Right hindlimb (tissue), 1 donor: ENCODE data around the gene AP3M1.

Experiments
- DNase-seq: peaks from one replicate; pipeline ENCODE4 v3.0.0-alpha.2; 2018

AP3M1 gene

GRCh38 chr10:74110120-74110519, 40.5 kb downstream of the AP3M1 start:
- no peak for DNase-seq

DNA sequence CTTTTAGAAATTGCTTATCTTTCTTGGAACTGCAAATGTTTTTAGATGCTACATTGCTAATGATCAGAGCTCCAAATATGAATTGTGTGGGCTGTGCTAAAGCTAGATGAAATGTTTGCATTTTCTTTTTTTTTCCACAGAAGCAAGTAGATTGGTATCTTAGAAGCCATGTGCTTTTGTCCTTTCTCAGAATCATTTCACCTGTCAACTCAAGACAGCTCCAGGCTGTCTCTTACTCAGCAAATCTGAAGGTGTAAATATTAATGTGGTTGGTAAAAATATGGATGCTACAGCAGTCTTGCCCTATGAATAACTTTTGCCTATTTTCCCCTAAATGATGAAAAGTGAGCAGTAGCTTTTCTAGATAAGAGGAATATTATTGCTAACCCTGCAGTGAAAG, 41.2 kb downstream of the AP3M1 start:
- no peak for DNase-seq

DNA sequence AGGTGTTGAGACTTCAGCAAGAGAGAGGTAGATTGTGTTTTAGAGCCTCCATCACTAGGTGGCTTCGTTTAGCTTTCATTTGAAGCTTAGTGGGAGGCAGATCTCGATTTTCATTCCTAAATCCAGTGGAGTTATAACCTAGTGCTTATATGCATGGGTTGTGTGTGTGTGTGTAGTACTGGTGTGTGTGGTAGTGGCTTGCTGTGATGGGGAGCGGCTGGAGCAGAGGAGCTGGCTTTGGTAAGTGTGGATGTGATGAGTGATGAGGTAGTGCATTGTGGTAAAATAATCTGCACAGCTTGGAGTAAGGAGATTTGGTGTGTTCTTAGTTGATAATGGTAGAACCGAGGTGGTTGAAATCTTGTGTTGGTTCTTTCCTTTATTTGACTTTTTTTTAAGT, 43.2 kb downstream of the AP3M1 start:
- no peak for DNase-seq

GRCh38 chr10:74104996-74105395, 45.6 kb downstream of the AP3M1 start:
- no peak for DNase-seq

DNA sequence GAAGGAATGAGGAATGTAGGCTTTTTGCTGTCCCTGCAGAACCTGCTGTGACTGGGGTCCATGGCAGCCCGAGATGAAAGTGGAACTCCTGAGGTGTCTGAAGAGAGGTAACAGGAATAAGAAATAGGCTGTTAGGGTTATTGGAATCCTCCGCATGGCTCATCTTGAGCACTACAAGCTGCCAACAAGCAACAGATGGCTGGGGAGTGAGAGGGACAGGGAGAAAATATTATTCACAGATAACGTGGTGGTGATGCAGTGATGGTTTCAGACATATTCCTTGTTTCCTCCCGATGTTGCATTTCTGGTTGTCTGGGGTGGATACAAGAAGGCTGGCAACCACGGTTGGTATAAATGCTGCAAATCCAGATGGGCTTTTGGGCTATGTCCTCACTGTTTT, 46.1 kb downstream of the AP3M1 start:
- DNase-seq: no peak

DNA sequence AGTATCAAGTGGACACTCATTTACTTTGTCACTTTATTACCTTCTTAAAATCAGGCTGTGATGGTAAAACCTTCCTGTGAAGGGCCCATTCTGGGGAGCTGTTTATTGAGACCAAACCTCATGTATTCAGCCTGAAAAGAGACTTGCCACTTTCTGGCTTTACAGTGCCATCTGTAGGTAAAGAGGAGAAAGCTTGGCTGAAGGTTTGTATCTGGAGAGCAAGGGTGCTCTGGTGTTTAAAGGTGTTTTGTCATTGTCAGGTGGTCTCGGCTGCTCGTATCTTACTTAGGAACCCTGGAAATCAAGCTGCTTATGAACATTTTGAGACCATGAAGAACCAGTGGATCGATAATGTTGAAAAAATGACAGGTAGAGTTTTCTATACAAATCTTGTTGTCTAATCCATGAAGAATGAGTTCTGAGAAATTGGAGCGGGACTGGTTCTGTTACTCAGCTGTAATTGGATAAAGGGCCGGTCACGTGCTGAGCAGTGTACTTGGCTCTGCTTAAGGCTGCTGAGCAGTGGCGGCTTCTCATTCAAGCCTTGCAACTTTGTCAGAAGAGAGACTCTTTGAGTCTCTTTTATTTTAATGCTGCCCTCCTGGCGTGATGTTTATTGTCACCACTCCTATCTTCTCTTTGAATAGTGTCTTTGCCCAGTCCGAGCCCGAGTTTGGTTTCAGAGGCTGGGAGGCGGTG, 46.9 kb downstream of the AP3M1 start:
- no peak for DNase-seq

GRCh38 chr10:74099836-74100235, 50.8 kb downstream of the AP3M1 start:
- DNase-seq: no peak

GRCh38 chr10:74099420-74099819, 51.2 kb downstream of the AP3M1 start:
- DNase-seq: no peak

DNA sequence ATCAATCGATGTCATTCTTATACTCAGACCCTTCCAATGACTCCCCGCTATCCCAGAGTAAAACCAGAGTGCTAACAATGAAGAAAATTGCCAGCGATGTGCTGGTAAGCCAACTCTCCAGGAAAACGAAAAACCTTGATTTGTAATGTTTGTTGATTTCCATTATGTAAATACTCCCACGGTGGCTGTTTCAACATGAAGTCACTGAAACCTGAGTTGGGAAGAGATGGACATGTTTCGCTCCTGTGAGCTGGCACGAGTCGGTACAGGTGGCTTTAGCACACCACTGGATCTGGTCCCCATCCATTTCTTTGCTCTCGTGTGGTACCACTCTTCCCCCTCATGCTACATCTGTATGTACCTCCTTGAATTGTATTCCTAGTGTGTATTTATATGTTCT, 52.9 kb downstream of the AP3M1 start:
- DNase-seq: no peak

DNA sequence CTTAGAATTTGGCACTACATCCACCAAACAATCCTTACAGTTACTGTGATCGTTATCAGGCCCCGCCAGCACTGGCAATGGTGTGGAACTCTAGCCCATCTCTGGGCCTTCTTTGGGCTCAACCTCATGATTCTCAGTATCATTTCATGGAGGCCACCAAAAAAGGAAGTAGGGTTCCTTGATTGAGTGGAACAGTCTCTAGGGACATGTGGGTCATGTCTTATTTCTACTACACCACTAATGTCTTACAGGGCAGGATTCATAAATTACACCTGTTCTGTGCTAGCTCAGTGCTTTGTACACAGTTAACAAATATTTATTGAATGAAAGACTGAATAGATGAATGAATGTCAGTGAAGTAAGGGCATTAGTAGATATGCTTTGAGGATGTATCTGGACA, 53.9 kb downstream of the AP3M1 start:
- DNase-seq: no peak

- no peak for DNase-seq
Observed at GRCh38 chr10:74094231-74094630, 56.4 kb downstream of the AP3M1 start.

DNA sequence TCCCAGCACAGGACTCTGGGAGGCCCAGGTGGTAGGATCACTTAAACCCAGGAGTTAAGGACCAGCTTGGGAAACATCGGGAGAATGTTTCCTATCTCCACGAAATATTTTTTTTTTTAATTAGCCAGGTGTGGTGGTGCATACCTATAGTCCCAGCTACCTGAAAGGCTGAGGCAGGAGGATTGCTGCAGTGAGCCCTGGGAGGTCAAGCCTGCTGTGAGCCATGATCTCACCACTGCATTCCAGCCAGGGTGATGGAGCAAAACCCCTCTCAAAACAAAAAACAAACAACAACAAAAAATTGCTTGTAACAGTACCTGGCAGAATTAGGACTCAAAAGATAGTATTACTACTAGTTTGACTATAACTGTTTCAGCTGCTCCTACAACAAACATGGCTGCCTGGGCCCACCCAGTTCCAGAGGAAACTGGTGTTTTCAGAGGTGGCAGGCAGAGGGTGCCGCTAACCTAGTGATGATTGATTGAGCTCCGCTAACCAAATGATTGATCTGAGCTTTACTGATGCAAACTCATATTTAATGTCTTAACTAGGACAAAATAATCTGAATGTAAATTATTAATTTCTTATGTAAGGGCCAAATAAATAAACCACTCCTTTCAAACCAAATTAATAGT, 57.0 kb downstream of the AP3M1 start:
- no peak for DNase-seq

- no peak for DNase-seq
Observed at GRCh38 chr10:74092372-74092771, 58.3 kb downstream of the AP3M1 start.

DNA sequence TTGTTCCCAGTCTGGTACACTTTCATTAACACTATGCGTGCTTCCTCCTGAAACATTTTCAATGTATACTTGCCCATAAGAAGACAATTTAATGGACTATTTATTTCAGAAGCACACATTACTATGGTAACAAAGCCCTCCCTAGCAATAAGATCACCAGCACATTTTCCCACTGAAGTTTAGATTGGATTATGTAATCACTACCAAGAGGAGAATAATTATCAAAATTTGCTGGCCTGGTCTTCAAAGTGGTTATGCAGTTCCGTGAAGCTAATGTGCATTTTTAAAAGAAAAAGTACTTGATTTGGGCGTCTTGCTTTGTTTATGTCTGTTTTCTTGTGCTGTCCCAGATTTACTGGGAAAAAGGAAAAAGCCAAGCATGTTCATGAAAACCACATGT, 61.9 kb downstream of the AP3M1 start:
- no peak for DNase-seq

DNA sequence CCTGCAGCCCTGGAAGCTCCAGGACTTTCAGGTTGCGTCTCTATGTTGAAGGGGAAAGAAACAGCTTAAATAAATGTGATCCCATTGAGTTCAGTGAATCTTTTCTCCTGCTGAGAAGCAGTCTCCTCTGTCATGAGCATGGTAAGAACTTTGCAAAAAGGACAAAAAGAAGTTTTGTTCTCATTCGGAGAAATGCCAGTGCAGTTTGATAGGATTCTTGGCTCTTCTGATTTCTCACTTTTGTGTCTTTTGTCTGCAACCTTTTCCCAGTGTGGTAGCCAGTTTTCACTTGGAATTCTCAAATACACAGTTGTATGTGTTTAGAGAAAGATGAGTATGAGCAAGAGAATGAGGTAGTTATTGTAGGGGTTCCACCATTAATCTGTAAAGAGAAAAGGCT, 64.3 kb downstream of the AP3M1 start:
- no peak for DNase-seq

DNA sequence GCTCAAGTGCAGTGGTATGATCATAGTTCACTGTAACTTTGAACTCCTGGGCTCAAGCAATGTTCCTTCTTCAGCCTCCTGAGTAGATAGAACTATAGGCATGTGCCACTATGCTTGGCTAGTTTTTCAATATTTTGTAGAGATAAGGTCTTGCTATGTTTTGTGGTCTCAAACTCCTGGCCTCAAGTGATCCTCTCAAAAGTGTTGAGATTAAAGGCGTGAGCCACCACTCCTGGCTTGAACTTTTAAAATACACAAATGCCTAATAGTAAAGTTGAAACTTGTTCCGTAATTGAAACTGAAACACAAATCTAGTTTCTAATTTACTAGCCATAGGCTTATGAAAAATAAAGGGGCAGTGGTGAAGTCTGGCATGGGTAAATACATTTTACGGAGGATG, 65.7 kb downstream of the AP3M1 start:
- no peak for DNase-seq

DNA sequence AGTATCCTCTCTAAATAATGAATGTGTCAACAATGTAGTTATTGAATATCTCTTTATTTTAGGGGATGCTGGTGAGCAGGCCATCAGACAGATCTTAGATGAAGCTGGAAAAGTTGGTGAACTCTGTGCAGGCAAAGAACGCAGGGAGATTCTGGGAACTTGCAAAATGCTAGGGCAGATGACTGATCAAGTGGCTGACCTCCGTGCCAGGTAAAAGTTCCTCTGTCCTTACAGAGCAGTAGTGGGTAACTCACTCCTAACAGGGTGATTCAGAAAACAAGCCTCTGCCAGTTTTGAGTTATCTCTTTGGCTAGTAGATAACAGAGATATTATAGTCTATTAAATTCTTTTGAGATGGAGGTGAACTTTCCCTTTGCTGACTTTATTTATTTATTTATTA, 67.3 kb downstream of the AP3M1 start:
- no peak for DNase-seq

- no peak for DNase-seq
Observed at GRCh38 chr10:74081941-74082718, 68.5 kb downstream of the AP3M1 start.

DNA sequence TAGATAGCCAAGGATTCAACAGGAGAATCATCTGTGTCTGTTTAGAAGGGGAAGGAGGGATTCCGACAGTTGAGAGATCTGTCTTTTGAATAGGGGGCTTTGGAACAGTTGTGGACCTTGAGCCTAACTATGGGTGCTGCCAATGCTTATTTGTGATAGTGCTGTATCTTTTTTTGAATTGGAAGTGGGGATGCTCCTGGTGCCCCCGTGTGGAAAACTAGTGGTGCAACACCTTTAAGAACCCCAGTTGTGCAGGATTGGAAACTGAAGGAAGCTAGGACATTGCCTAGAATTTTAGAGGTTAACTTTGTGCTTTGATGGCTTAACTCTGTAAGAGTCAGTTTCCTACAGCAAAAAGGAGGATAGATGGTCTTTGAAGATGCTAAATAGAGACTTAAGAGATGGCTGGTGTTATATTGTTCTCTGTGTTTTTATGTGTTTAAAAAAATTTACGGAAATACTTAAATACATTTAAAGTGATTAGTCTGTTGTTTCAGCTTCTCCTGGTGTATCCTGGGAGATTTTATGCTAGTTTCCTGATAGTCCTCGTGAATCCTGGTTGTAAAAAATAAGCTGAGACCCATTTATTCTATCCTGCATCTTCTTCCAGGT, 69.3 kb downstream of the AP3M1 start:
- peak; percentile 59 for DNase-seq

DNA sequence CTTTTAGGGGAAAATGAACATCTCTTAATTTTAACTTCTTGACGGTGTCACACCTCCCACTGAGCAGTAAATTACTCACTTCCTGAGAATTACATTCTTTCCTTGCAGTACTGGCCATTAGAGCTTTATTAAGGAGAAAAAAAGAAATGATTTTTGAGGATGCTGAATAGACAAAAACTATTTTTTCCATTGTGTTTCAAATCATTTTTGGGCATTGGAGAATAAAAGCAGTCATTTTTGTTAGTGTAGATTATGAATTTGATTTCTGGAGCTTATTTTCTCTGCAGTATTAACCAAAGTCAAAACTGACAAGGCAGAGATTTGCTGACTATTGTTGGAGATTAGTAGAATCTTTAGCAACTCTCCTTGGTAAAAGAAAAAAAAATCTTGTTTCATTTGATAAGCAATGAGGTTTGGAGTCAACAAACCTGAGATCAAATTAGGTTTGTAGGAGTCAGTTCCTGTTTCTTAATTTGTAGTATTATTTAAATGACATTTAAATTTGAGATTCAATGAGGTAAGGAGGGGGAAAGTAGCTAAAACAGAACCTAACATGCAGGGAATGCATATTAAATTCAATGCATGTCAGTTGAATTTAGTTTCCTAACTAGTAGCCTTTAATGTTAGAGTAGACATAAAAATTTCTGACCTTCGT, 70.6 kb downstream of the AP3M1 start:
- DNase-seq: no peak

- DNase-seq: no peak
Observed at GRCh38 chr10:74079028-74079935, 71.3 kb downstream of the AP3M1 start.

- DNase-seq: no peak
Observed at GRCh38 chr10:74078037-74078436, 72.6 kb downstream of the AP3M1 start.
